Neural progenitor cell (in vitro differentiated cells): Measurements from ENCODE around the gene MYH9. TPM values are rescaled to one million over a fixed set of nuclear protein-coding genes. Genes with fewer than 3 reads are reported as not detected.
A peak's percentile ranks its signal among the peaks of the same experiment; 100 is the strongest.
"Not testable (repeated sequence)": the region's sequence is repeated elsewhere in the genome, so short reads cannot be mapped to it uniquely, and the experiment has no call there.

ENCODE experiments used
- DNase-seq: peaks from one replicate; pipeline ENCODE4 v3.0.0-alpha.2; 2016; ENCODE audit warnings: low spot score
- H2AFZ ChIP-seq: fragments of 200-600 bp; sonication (generic); replicated peaks from 2 replicates; pipeline ENCODE4 v1.6.1; 2016; ENCODE audit warnings: antibody characterized with exemption
- H3F3A ChIP-seq: fragments of 200-600 bp; sonication (generic); 2 replicates; pipeline ENCODE4 v1.6.1; 2016; ENCODE audit warnings: antibody characterized with exemption, low read depth
- H3K27ac ChIP-seq: fragments of 200-600 bp; sonication (generic); 2 replicates; pipeline ENCODE4 v1.5.1; 2016; ENCODE audit warnings: mild to moderate bottlenecking
- H3K27me3 ChIP-seq: fragments of 200-600 bp; sonication (generic); 2 replicates; pipeline ENCODE4 v1.6.1; 2016; ENCODE audit warnings: mild to moderate bottlenecking, moderate library complexity
- H3K36me3 ChIP-seq: fragments of 200-600 bp; sonication (generic); 2 replicates; pipeline ENCODE4 v1.5.1; 2016
- H3K4me1 ChIP-seq: fragments of 200-600 bp; sonication (generic); 2 replicates; pipeline ENCODE4 v1.6.1; 2016; ENCODE audit warnings: mixed run types
- H3K4me2 ChIP-seq: fragments of 200-600 bp; sonication (generic); 2 replicates; pipeline ENCODE4 v1.6.1; 2016
- H3K4me3 ChIP-seq: fragments of 200-600 bp; sonication (generic); 2 replicates; pipeline ENCODE4 v1.5.1; 2016
- H3K79me2 ChIP-seq: fragments of 200-600 bp; sonication (generic); 2 replicates; pipeline ENCODE4 v1.6.1; 2016; ENCODE audit warnings: low read depth
- H3K9ac ChIP-seq: fragments of 200-600 bp; sonication (generic); 2 replicates; pipeline ENCODE4 v1.6.1; 2016
- H3K9me3 ChIP-seq: fragments of 200-600 bp; sonication (generic); 2 replicates; pipeline ENCODE4 v1.5.1; 2016; ENCODE audit warnings: low read depth
- H4K20me1 ChIP-seq: fragments of 200-600 bp; sonication (generic); 2 replicates; pipeline ENCODE4 v1.6.1; 2016; ENCODE audit warnings: low read depth
- H3K27ac Mint-ChIP-seq: 3 replicates; pipeline ENCODE4 v1.8.0; 2021; ENCODE audit warnings: mixed read lengths
- H3K27me3 Mint-ChIP-seq: 2 replicates; pipeline ENCODE4 v1.8.0; 2022; ENCODE audit warnings: low read depth, mild to moderate bottlenecking, inconsistent platforms, moderate library complexity, mixed read lengths; ENCODE audit not compliant: insufficient read depth
- H3K36me3 Mint-ChIP-seq: 3 replicates; pipeline ENCODE4 v1.8.0; 2021; ENCODE audit warnings: mixed read lengths
- H3K4me1 Mint-ChIP-seq: 3 replicates; pipeline ENCODE4 v1.8.0; 2021; ENCODE audit warnings: mixed read lengths
- H3K4me3 Mint-ChIP-seq: 3 replicates; pipeline ENCODE4 v1.8.0; 2021; ENCODE audit warnings: mild to moderate bottlenecking, moderate library complexity, mixed read lengths
- H3K9me3 Mint-ChIP-seq: 3 replicates; pipeline ENCODE4 v1.8.0; 2020; ENCODE audit warnings: mixed read lengths
- EZH2 ChIP-seq: fragments of 200-600 bp; sonication (generic); IDR thresholded peaks from 2 replicates; pipeline ENCODE4 v1.6.1; 2017; ENCODE audit warnings: antibody characterized with exemption, mild to moderate bottlenecking, moderate library complexity
- EZH2phosphoT487 ChIP-seq: fragments of 200-600 bp; sonication (generic); IDR thresholded peaks from 2 replicates; pipeline ENCODE4 v1.6.1; 2017; ENCODE audit warnings: antibody characterized with exemption
- total RNA-seq: library from RNA; depleted of rRNA; stranded (reverse); fragments of >200 nt; gene quantifications from 2 replicates; pipeline ENCODE4 v1.2.3, GENCODE V29; 2015; ENCODE audit warnings: low replicate concordance
- TF ChIP-seq, protein P1 (sequence below): fragments of 200-600 bp; sonication (generic); IDR thresholded peaks from 2 replicates; pipeline ENCODE4 v1.5.1; 2017; ENCODE audit warnings: antibody characterized with exemption, mild to moderate bottlenecking

MYH9 gene
- total RNA-seq, 1 donor from 2014 or later = 77.2 TPM

DNA sequence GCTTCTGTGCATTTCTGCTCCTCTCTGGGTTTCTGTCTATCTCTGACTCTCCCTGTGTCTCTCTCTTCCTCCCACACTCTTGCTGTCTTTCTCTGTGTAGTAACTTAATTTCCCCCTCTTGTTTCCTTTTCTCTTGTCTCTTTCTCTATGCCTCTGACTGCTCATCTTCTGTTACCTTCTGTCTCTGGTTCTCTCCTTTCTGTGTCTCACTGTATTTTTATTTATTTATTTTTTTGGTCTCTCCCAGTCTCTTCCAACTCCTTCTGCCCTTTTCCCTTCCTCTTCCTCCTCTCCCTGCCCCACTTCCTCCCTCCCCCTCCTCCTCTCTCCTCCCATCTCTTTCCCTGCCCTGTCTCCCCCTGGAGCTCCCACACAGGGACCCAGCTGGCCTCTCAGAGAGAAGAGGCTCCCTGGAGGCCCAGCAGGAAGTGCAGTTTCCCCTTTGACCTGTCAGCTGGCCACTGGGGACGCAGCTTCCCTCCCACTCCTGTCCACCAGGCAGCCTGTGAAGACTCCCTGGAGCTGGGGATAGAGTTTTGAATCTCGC, 38.3 kb upstream of the MYH9 start:
- peak overlapping the region; percentile 54 for H3K4me2 ChIP-seq

DNA sequence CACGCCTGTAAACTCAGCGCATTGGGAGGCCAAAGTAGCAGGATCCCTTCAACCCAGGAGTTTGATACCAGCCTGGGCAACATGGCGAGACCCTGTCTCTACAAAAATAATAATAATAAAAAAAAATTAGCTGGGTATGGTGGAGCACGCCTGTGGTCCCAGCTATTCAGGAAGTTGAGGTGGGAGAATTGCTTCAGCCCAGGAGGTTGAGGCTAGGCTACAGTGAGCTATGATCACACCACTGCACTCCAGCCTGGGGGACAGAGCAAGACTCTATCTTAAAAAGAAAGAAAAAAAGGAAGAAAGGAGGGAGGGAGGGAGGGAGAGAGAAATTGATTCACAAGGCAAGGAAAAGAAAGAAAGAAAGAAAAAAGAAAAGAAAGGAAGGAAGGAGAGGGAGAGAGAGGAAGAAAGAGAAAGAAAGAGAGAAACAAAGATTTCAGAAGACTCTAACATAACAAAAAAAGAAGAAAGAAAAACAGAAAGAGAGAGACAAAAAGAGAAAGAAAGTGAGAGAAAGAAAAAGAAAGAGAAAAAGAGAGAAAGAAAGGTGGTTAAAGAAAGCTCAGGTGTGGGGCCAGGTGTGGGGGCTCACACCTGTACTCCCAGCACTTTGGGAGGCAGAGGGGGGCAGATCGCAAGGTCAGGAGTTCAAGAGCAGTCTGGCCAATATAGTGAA, 37.3 kb upstream of the MYH9 start:
- Histone ChIP-seq H3K9ac (no peak overlapping the region), H3K9me3 (no peaks in the 10 kb centered on the region), H3K36me3 (no peaks in the 10 kb centered on the region), H3K79me2 (no peaks in the 10 kb centered on the region), H4K20me1 (no peaks in the 10 kb centered on the region), H3F3A (peaks cover 26% of the 10 kb centered on the region), H3K4me1 (peaks cover 9% of the 10 kb centered on the region), H3K27me3 (no peaks in the 10 kb centered on the region), H3K4me3 (no peak overlapping the region), H2AFZ (no peak overlapping the region), H3K4me2 (no peak overlapping the region), H3K27ac (no peak overlapping the region)
- Mint-ChIP-seq H3K4me3 (no peak overlapping the region), H3K9me3 (no peaks in the 10 kb centered on the region), H3K36me3 (no peaks in the 10 kb centered on the region), H3K27me3 (peaks cover 3% of the 10 kb centered on the region), H3K27ac (no peak overlapping the region), H3K4me1 (peaks cover 11% of the 10 kb centered on the region)
- TF ChIP-seq, protein P1, sequence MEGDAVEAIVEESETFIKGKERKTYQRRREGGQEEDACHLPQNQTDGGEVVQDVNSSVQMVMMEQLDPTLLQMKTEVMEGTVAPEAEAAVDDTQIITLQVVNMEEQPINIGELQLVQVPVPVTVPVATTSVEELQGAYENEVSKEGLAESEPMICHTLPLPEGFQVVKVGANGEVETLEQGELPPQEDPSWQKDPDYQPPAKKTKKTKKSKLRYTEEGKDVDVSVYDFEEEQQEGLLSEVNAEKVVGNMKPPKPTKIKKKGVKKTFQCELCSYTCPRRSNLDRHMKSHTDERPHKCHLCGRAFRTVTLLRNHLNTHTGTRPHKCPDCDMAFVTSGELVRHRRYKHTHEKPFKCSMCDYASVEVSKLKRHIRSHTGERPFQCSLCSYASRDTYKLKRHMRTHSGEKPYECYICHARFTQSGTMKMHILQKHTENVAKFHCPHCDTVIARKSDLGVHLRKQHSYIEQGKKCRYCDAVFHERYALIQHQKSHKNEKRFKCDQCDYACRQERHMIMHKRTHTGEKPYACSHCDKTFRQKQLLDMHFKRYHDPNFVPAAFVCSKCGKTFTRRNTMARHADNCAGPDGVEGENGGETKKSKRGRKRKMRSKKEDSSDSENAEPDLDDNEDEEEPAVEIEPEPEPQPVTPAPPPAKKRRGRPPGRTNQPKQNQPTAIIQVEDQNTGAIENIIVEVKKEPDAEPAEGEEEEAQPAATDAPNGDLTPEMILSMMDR = no peak
- no peak for TF ChIP-seq EZH2
- DNase-seq = no peak

More for the DNA sequence above, 38.3 kb upstream of the MYH9 start:
- TF ChIP-seq, protein P1 = no peak
- TF ChIP-seq EZH2phosphoT487 (no peak), EZH2 (no peak)
- Histone ChIP-seq H3K4me3 (no peak overlapping the region), H3F3A (peaks cover 23% of the 10 kb centered on the region), H3K9ac (no peak overlapping the region), H4K20me1 (no peaks in the 10 kb centered on the region), H3K27ac (peak overlapping the region; percentile 74), H2AFZ (peak overlapping the region; percentile 85), H3K9me3 (no peaks in the 10 kb centered on the region), H3K79me2 (no peaks in the 10 kb centered on the region), H3K4me1 (peaks cover 9% of the 10 kb centered on the region), H3K36me3 (no peaks in the 10 kb centered on the region), H3K27me3 (no peaks in the 10 kb centered on the region)
- no peak overlapping the region for H3K4me3 Mint-ChIP-seq
- H3K36me3 Mint-ChIP-seq = no peaks in the 10 kb centered on the region
- peak; percentile 49 for DNase-seq
- peaks cover 16% of the 10 kb centered on the region for H3K4me1 Mint-ChIP-seq
- H3K27ac Mint-ChIP-seq = peak overlapping the region; percentile 85
- no peaks in the 10 kb centered on the region for H3K9me3 Mint-ChIP-seq
- H3K27me3 Mint-ChIP-seq = peaks cover 5% of the 10 kb centered on the region

DNA sequence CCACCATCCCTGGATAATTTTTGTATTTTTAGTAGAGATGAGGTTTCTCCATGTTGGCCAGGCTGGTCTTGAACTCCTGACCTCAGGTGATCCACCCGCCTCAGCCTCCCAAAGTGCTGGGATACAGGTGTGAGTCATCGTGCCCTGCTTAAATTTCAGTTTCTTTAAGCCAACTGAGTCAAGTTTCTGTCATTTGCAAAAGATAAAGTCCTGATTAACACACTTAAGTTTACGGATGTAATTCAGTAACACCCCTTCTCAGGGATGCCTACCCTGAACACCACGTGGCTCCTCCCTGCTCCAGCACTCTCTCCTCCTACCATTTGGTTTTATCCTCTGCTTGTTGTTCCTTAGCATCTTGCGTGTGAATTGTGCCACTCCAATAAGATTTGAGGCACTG, 36.7 kb upstream of the MYH9 start:
- H3K4me3 Mint-ChIP-seq, H3K9me3 Mint-ChIP-seq, DNase-seq, H3K27me3 Mint-ChIP-seq, H4K20me1 ChIP-seq, H3K36me3 ChIP-seq, H3K27me3 ChIP-seq, H3K4me1 ChIP-seq, H3K4me2 ChIP-seq, H3K79me2 ChIP-seq, H2AFZ ChIP-seq, H3K36me3 Mint-ChIP-seq, H3K27ac Mint-ChIP-seq, H3K27ac ChIP-seq, H3K9ac ChIP-seq, H3K4me3 ChIP-seq, H3K9me3 ChIP-seq: not testable (repeated sequence)
- peaks cover 29% of the 10 kb centered on the region for H3F3A ChIP-seq
- H3K4me1 Mint-ChIP-seq = peaks cover 14% of the 10 kb centered on the region
